H1 (cell line): ENCODE measurements around the gene AOAH. TPM values are rescaled to one million over a fixed set of nuclear protein-coding genes. Genes with fewer than 3 reads are reported as not detected.

Experiments
- CTCF ChIA-PET: fragments of 300-600 bp; sonication (Branson Sonifier 250); formaldehyde crosslinking; loops from one replicate; lab custom pipeline; 2021; ENCODE audit not compliant: partially characterized antibody; lab: Charles Lee
- POLR2A ChIA-PET: fragments of 300-600 bp; sonication (Branson Sonifier 250); formaldehyde crosslinking; loops from one replicate; lab custom pipeline; 2021; ENCODE audit warnings: inconsistent platforms; ENCODE audit not compliant: partially characterized antibody; lab: Charles Lee
- DNase-seq, 2 experiments: peaks; one replicate each; pipeline versions ENCODE4 v3.0.0 to v3.0.0-alpha.2; 2010 to 2022; ENCODE audit warnings: low spot score in 2 of 2, low read depth in 1 of 2, mixed read lengths in 1 of 2
- FAIRE-seq: peaks from 2 replicates; lab custom pipeline; 2011; peaks lifted over from hg19 to GRCh38; lab: Jason Lieb, UNC
- H2AFZ ChIP-seq: 2 replicates; pipeline ENCODE4 v1.8.1; 2012; ENCODE audit warnings: low read length, inconsistent platforms
- H2AK5ac ChIP-seq: 2 replicates; pipeline ENCODE4 v1.6.1; 2013; ENCODE audit warnings: low read depth, low read length
- H2BK120ac ChIP-seq: replicated peaks from 2 replicates; pipeline ENCODE3; 2013; ENCODE audit warnings: low read depth, low read length, inconsistent platforms
- H2BK12ac ChIP-seq: 2 replicates; pipeline ENCODE4 v1.6.1; 2013; ENCODE audit warnings: low read depth, low read length
- H2BK15ac ChIP-seq: 2 replicates; pipeline ENCODE4 v1.6.1; 2013; ENCODE audit warnings: low read length
- H2BK20ac ChIP-seq: 2 replicates; pipeline ENCODE4 v1.6.1; 2013; ENCODE audit warnings: low read length
- H2BK5ac ChIP-seq: 2 replicates; pipeline ENCODE4 v1.6.1; 2013; ENCODE audit warnings: low read depth, low read length
- H3K14ac ChIP-seq: 2 replicates; pipeline ENCODE4 v1.6.1; 2013; ENCODE audit warnings: inconsistent platforms; ENCODE audit not compliant: insufficient read length
- H3K18ac ChIP-seq: 2 replicates; pipeline ENCODE4 v1.6.1; 2013; ENCODE audit warnings: low read length; ENCODE audit errors: extremely low read depth
- H3K23ac ChIP-seq: 2 replicates; pipeline ENCODE4 v1.6.1; 2013; ENCODE audit warnings: inconsistent platforms; ENCODE audit not compliant: insufficient read length
- H3K23me2 ChIP-seq: 2 replicates; pipeline ENCODE4 v1.6.1; 2013; ENCODE audit warnings: low read depth, low read length
- H3K27ac ChIP-seq: 2 replicates; pipeline ENCODE4 v1.6.1; 2011; ENCODE audit warnings: low read depth, low read length, inconsistent platforms
- H3K27me3 ChIP-seq, 4 experiments: replicated peaks in 1 of 4; 1 replicate in 1 of 4; 2 replicates in 3 of 4; pipeline versions ENCODE4 v1.6.1 to v1.8.1; 2011 to 2013; ENCODE audit warnings: low read length in 3 of 4, mild to moderate bottlenecking in 3 of 4, inconsistent platforms in 2 of 4, mixed read lengths in 2 of 4, moderate library complexity in 1 of 4; ENCODE audit not compliant: control insufficient read depth in 3 of 4, insufficient read depth in 3 of 4; ENCODE audit errors: extremely low read depth in 1 of 4
- H3K36me3 ChIP-seq, 4 experiments: 2 replicates each; pipeline versions ENCODE4 v1.6.1 to v1.8.1; 2011 to 2013; ENCODE audit warnings: mild to moderate bottlenecking in 4 of 4, low read length in 3 of 4, moderate library complexity in 2 of 4, control low read depth in 1 of 4, inconsistent platforms in 1 of 4; ENCODE audit not compliant: insufficient read depth in 4 of 4, control insufficient read depth in 2 of 4
- H3K4ac ChIP-seq: replicated peaks from 2 replicates; pipeline ENCODE3; 2013; ENCODE audit warnings: low read length, low read depth, mixed read lengths, inconsistent platforms; ENCODE audit not compliant: insufficient read length
- H3K4me1 ChIP-seq, 4 experiments: replicated peaks in 1 of 4; 1 replicate in 1 of 4; 2 replicates in 3 of 4; pipeline versions ENCODE4 v1.6.1 to v1.8.1; 2011 to 2013; ENCODE audit warnings: low read length in 3 of 4, inconsistent platforms in 2 of 4, mixed read lengths in 1 of 4; ENCODE audit not compliant: insufficient read depth in 4 of 4, control insufficient read depth in 3 of 4
- H3K4me2 ChIP-seq, 2 experiments: 2 replicates each; pipeline versions ENCODE4 v1.6.1 to v1.8.1; 2011 to 2013; ENCODE audit warnings: low read depth in 2 of 2, low read length in 2 of 2, control low read depth in 1 of 2, inconsistent platforms in 1 of 2, mild to moderate bottlenecking in 1 of 2; ENCODE audit not compliant: insufficient read depth in 1 of 2
- H3K4me3 ChIP-seq, 4 experiments: fragments of 200-600, 300-600 bp in 1 of 4; sonication (generic), shearing (Covaris generic), sonication (Bioruptor Twin) in 1 of 4; 2 replicates each; pipeline versions ENCODE4 v1.5.1 to v1.8.1; 2011 to 2016; ENCODE audit warnings: low read length in 4 of 4, low read depth in 3 of 4, control low read depth in 2 of 4, inconsistent platforms in 2 of 4, mild to moderate bottlenecking in 2 of 4, mixed read lengths in 1 of 4, moderate library complexity in 1 of 4; ENCODE audit not compliant: insufficient read depth in 2 of 4; ENCODE audit errors: extremely low read depth in 1 of 4
- H3K56ac ChIP-seq: replicated peaks from 2 replicates; pipeline ENCODE3; 2013; ENCODE audit warnings: low read depth, mild to moderate bottlenecking, mixed read lengths, low read length, inconsistent platforms; ENCODE audit not compliant: insufficient read length
- H3K79me1 ChIP-seq: 2 replicates; pipeline ENCODE4 v1.6.1; 2013; ENCODE audit warnings: low read depth, low read length, control low read depth
- H3K79me2 ChIP-seq, 2 experiments: 2 replicates each; pipeline versions ENCODE4 v1.6.1 to v1.8.1; 2012 to 2013; ENCODE audit warnings: low read length in 2 of 2, mild to moderate bottlenecking in 2 of 2, inconsistent platforms in 1 of 2; ENCODE audit not compliant: insufficient read depth in 2 of 2, control insufficient read depth in 1 of 2
- H3K9ac ChIP-seq, 4 experiments: replicated peaks in 1 of 4; 1 replicate in 1 of 4; 2 replicates in 3 of 4; pipeline versions ENCODE4 v1.6.1 to v1.8.1; 2011 to 2013; ENCODE audit warnings: low read depth in 3 of 4, low read length in 3 of 4, control low read depth in 2 of 4, mild to moderate bottlenecking in 2 of 4, moderate library complexity in 2 of 4, inconsistent platforms in 1 of 4; ENCODE audit errors: extremely low read depth in 1 of 4
- H3K9me3 ChIP-seq, 2 experiments: 2 replicates each; pipeline versions ENCODE4 v1.6.1 to v1.8.1; 2012 to 2013; ENCODE audit warnings: mild to moderate bottlenecking in 2 of 2, moderate library complexity in 2 of 2, control low read depth in 1 of 2, inconsistent platforms in 1 of 2, low read depth in 1 of 2, low read length in 1 of 2, mixed read lengths in 1 of 2; ENCODE audit not compliant: insufficient read depth in 2 of 2
- H4K20me1 ChIP-seq, 2 experiments: replicated peaks in 1 of 2; 2 replicates each; pipeline versions ENCODE3 to v1.8.1; 2011 to 2013; ENCODE audit warnings: inconsistent platforms in 2 of 2, low read length in 2 of 2, mild to moderate bottlenecking in 1 of 2; ENCODE audit not compliant: insufficient read depth in 2 of 2, control insufficient read depth in 1 of 2
- H4K5ac ChIP-seq: 2 replicates; pipeline ENCODE4 v1.6.1; 2013; ENCODE audit warnings: low read length, low read depth, mixed read lengths, inconsistent platforms; ENCODE audit not compliant: insufficient read length
- H4K8ac ChIP-seq: 2 replicates; pipeline ENCODE4 v1.8.0; 2013; ENCODE audit warnings: mild to moderate bottlenecking, moderate library complexity, low read length, inconsistent platforms; ENCODE audit not compliant: insufficient read depth; ENCODE audit errors: extremely low read depth
- H4K91ac ChIP-seq: replicated peaks from 2 replicates; pipeline ENCODE3; 2013; ENCODE audit warnings: low read length, mixed read lengths, inconsistent platforms; ENCODE audit not compliant: insufficient read length
- CTCF ChIP-seq, 3 experiments: IDR thresholded peaks; 1 replicate in 2 of 3; 2 replicates in 1 of 3; pipeline versions ENCODE4 v1.5.1 to v1.6.1; 2011; ENCODE audit warnings: low read length in 3 of 3, mild to moderate bottlenecking in 3 of 3, inconsistent platforms in 2 of 3, low read depth in 1 of 3, moderate library complexity in 1 of 3; ENCODE audit not compliant: insufficient read depth in 1 of 3; ENCODE audit errors: control extremely low read depth in 1 of 3
- KDM1A ChIP-seq: fragments of 200-600, 300-600 bp; sonication (generic); IDR thresholded peaks from 2 replicates; pipeline ENCODE4 v1.7.1; 2016; ENCODE audit warnings: mild to moderate bottlenecking, low read length, borderline replicate concordance
- KDM4A ChIP-seq: IDR thresholded peaks from one replicate; pipeline ENCODE4 v1.7.1; 2012; ENCODE audit warnings: low read depth, mild to moderate bottlenecking, moderate library complexity, low read length, inconsistent platforms; ENCODE audit not compliant: severe bottlenecking
- NANOG ChIP-seq: IDR thresholded peaks from 2 replicates; pipeline ENCODE4 v1.6.1; 2011; ENCODE audit warnings: low read length, low read depth, mild to moderate bottlenecking, inconsistent platforms; ENCODE audit not compliant: insufficient read depth, poor library complexity, severe bottlenecking
- PHF8 ChIP-seq: fragments of 200-600 bp; sonication (generic); conservative IDR thresholded peaks from 2 replicates; pipeline ENCODE4 v1.7.1; 2012; ENCODE audit warnings: low read depth, mild to moderate bottlenecking, inconsistent platforms, low read length, moderate library complexity
- RNF2 ChIP-seq: fragments of 200-900, 300-1000 bp; sonication (generic); IDR thresholded peaks from 2 replicates; pipeline ENCODE4 v1.7.1; 2016; ENCODE audit warnings: borderline replicate concordance, low read depth, mild to moderate bottlenecking, antibody characterized with exemption, low read length; ENCODE audit not compliant: poor library complexity, severe bottlenecking; ENCODE audit errors: missing control alignments
- SIX5 ChIP-seq: IDR thresholded peaks from 2 replicates; pipeline ENCODE4 v1.6.1; 2011; ENCODE audit warnings: mild to moderate bottlenecking, low read depth, low read length
- YY1 ChIP-seq: IDR thresholded peaks from 2 replicates; pipeline ENCODE4 v1.6.1; 2011; ENCODE audit warnings: low read depth, mild to moderate bottlenecking, low read length
- WGBS, 2 experiments: shearing (Covaris generic) in 1 of 2; methylation state at CpG; one replicate each; pipeline versions ENCODE4 v1.1.6 to v1.1.7; 2013 to 2015; ENCODE audit warnings: low lambda C conversion rate in 2 of 2, mixed read lengths in 2 of 2, inconsistent platforms in 1 of 2, low coverage in 1 of 2, missing lambda C conversion rate in 1 of 2; ENCODE audit not compliant: insufficient replicate concordance in 2 of 2, insufficient coverage in 1 of 2, insufficient read length in 1 of 2; ENCODE audit errors: extremely low coverage in 1 of 2, missing lambda C conversion rate in 1 of 2; 5-methylcytosine and 5-hydroxymethylcytosine counted together
- polyA plus RNA-seq, 7 experiments: library from polyadenylated mRNA; depleted of rRNA in 3 of 7; stranded (reverse) in 5 of 7; unstranded in 2 of 7; fragments of >200 nt in 5 of 7; fragments of 200-250 nt in 2 of 7; gene quantifications; 1 replicate in 5 of 7; 2 replicates in 1 of 7; 4 replicates in 1 of 7; pipeline versions ENCODE4 v1.2.1 to v1.2.3, GENCODE V29; 2011 to 2013; ENCODE audit warnings: missing spikeins in 2 of 7, mixed read lengths in 2 of 7
- total RNA-seq: library from RNA; stranded (reverse); fragmentation: NEBNext Ultra II Directional; extraction: Animal tissue kit (Norgen Biotek cat#: 25700); gene quantifications from 2 replicates; pipeline ENCODE4 v1.2.1, GENCODE V29; 2021

AOAH gene
- total and polyA plus RNA-seq, 2 of the 8 experiments (the other 6 are each of a cell fraction or from before 2014, with no cell fraction given): 0.08 TPM; not detected in 1

DNA sequence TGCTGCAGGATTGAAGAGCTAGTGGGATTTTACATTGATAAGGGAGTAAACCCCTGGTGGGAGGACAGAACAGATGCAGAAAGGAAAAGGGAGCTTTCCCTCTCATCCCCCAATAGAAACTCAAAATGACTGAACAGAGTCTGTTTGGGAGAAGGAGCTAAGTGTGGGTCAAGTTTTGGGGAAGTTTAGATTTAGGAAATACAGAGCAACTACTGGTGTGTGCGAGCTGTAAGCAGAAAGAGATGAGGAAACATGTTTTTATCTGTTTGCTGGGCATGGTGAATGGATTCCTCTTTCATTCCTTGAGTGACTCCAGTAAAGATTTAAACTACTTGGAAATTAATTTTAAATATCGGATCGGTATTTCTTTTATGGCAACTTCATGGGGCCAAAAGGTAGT is 132.7 kb downstream of the AOAH start:
- H3K9me3 ChIP-seq: no peaks in the 10 kb centered on the region
- H2AFZ ChIP-seq: 0 out of 2 replicates have a peak overlapping the region, but pooled peaks have one; percentile 7
- H2BK120ac ChIP-seq: no peak overlapping the region
- peaks cover 0 to 3% (median 0%) of the 10 kb centered on the region in 4 experiments; a peak in 1 of 7 replicates for H3K4me1 ChIP-seq
- POLR2A ChIA-PET: no interaction called here
- H2BK15ac ChIP-seq: no peak overlapping the region
- H2BK20ac ChIP-seq: no peak overlapping the region
- H4K8ac ChIP-seq: no peak overlapping the region
- H3K56ac ChIP-seq: no peak overlapping the region
- 95% methylated on average over 3 of the region's 3 CpGs; no CpG with 5 or more reads in 1 of the 2 experiments for WGBS, 2 experiments
- no peak overlapping the region for H2BK12ac ChIP-seq
- no peaks in the 10 kb centered on the region for H3K79me1 ChIP-seq
- H3K27me3 ChIP-seq: no peaks in the 10 kb centered on the region
- no peak overlapping the region for H4K5ac ChIP-seq
- no peak overlapping the region for H3K18ac ChIP-seq
- no peaks in the 10 kb centered on the region for H3K23me2 ChIP-seq
- no peak overlapping the region for H3K9ac ChIP-seq
- H4K20me1 ChIP-seq: no peaks in the 10 kb centered on the region
- H3K36me3 ChIP-seq: no peaks in the 10 kb centered on the region
- H3K23ac ChIP-seq: no peak overlapping the region
- FAIRE-seq (no peak), DNase-seq (no peak)
- no peak overlapping the region for H3K4me3 ChIP-seq
- H3K4ac ChIP-seq: no peak overlapping the region
- H3K79me2 ChIP-seq: no peaks in the 10 kb centered on the region
- no peak overlapping the region for H3K27ac ChIP-seq
- no peak overlapping the region for H3K4me2 ChIP-seq
- TF ChIP-seq RNF2 (no peak), CTCF (IDR thresholded peaks at IDR 0.05; ENCODE audit: control extremely low read depth in 1 of 3, insufficient read depth in 1 of 3, low read depth in 1 of 3, low read length in 3 of 3) (no peak), PHF8 (no peak), KDM1A (no peak), KDM4A (no peak), SIX5 (no peak), NANOG (no peak), YY1 (no peak)
- H3K14ac ChIP-seq: no peak overlapping the region
- no peak overlapping the region for H2BK5ac ChIP-seq
- CTCF ChIA-PET: interaction anchor here (0.6 to 1.7 kb wide), 6 partner anchors 11 to 314 kb away, joined by 3 to 8 read pairs (median 3); no protein-coding TSS in a partner anchor
- H2AK5ac ChIP-seq: no peak overlapping the region
- no peak overlapping the region for H4K91ac ChIP-seq
